Gastrocnemius medialis (tissue), 4 donors: ENCODE results near the gene SMIM10.
"Not testable (repeated sequence)": the region's sequence is repeated elsewhere in the genome, so short reads cannot be mapped to it uniquely, and the experiment has no call there.

Experiments
- POLR2A ChIP-seq, 2 donors: fragments of 450-650 bp; IDR thresholded peaks; one replicate each; pipeline ENCODE4 v1.6.1; 2017; ENCODE audit warnings: antibody characterized with exemption in 2 of 2, mild to moderate bottlenecking in 2 of 2, moderate library complexity in 2 of 2
- TF ChIP-seq, protein P1 (sequence below), 5 experiments: fragments of 450-650 bp in 3 of 5; fragments of 200-600 bp in 2 of 5; sonication (generic) in 2 of 5; IDR thresholded peaks in 4 of 5; conservative IDR thresholded peaks in 1 of 5; 1 replicate in 4 of 5; 2 replicates in 1 of 5; pipeline ENCODE4 v1.5.1; 2016 to 2019; ENCODE audit warnings: antibody characterized with exemption in 5 of 5, mild to moderate bottlenecking in 3 of 5, moderate library complexity in 3 of 5

DNA sequence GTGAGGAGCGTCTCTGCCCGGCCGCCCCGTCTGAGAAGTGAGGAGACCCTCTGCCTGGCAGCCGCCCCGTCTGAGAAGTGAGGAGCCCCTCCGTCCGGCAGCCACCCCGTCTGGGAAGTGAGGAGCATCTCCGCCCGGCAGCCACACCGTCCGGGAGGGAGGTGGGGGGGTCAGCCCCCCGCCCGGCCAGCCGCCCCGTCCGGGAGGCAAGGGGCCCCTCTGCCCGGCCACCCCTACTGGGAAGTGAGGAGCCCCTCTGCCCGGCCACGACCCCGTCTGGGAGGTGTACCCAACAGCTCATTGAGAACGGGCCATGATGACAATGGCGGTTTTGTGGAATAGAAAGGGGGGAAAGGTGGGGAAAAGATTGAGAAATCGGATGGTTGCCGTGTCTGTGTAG is 30.4 kb upstream of the SMIM10 start:
- TF ChIP-seq, protein P1, sequence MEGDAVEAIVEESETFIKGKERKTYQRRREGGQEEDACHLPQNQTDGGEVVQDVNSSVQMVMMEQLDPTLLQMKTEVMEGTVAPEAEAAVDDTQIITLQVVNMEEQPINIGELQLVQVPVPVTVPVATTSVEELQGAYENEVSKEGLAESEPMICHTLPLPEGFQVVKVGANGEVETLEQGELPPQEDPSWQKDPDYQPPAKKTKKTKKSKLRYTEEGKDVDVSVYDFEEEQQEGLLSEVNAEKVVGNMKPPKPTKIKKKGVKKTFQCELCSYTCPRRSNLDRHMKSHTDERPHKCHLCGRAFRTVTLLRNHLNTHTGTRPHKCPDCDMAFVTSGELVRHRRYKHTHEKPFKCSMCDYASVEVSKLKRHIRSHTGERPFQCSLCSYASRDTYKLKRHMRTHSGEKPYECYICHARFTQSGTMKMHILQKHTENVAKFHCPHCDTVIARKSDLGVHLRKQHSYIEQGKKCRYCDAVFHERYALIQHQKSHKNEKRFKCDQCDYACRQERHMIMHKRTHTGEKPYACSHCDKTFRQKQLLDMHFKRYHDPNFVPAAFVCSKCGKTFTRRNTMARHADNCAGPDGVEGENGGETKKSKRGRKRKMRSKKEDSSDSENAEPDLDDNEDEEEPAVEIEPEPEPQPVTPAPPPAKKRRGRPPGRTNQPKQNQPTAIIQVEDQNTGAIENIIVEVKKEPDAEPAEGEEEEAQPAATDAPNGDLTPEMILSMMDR (IDR thresholded peaks at IDR 0.05 in 4 of 5, conservative IDR thresholded peaks at IDR 0.05 in 1 of 5), result not testable (repeated sequence)
- TF ChIP-seq POLR2A (IDR thresholded peaks at IDR 0.05), result not testable (repeated sequence)
